Keratinocyte (primary cell): ENCODE data around the gene KLHL36.

Experiments used
- EZH2 ChIP-seq: IDR thresholded peaks from one replicate; pipeline ENCODE4 v1.6.1; 2012; ENCODE audit warnings: inconsistent platforms, mild to moderate bottlenecking, low read length, moderate library complexity
- TF ChIP-seq, protein P1 (sequence below), 3 experiments: IDR thresholded peaks in 1 of 3; conservative IDR thresholded peaks in 1 of 3; optimal IDR thresholded peaks in 1 of 3; 2 replicates in 2 of 3; 3 replicates in 1 of 3; pipeline versions ENCODE3 to v1.5.1; 2011; ENCODE audit warnings: low read length in 3 of 3, mild to moderate bottlenecking in 3 of 3, moderate library complexity in 2 of 3, control low read depth in 1 of 3, inconsistent platforms in 1 of 3; ENCODE audit not compliant: insufficient read depth in 2 of 3; ENCODE audit errors: extremely low read depth in 1 of 3

DNA sequence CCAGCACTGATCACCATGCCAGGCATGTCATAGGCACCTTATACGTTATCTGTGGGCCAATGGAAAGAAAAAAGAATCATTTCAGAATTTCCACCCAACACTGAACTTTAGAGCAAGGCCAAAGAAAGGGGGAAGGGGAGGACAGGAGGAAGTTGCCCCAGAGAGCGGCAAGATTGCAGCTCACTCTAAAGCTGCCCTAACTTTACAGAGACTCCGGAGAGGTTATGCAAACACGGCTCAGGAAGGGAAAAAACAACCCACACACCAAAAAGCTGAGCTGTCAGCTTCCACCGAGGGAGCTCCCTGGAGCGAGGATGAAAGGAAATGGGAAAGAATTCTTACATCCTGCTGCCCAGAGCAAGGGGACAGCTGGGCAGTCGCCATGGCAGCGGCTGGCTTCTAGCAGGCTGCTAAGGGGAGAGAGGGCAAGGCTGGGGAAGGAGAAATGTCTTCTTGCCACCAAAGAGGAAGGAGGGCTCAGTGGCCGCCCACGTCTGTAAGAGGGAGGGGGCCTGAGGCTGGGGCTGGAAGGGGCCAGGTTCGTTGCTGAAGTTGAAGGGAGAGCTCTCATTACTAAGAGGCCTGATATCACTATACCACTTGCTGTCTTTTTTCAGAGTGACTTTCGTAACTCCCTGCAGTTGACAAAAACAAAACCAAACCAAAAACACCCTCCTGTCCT, 48.6 kb upstream of the KLHL36 start:
- TF ChIP-seq, protein P1, sequence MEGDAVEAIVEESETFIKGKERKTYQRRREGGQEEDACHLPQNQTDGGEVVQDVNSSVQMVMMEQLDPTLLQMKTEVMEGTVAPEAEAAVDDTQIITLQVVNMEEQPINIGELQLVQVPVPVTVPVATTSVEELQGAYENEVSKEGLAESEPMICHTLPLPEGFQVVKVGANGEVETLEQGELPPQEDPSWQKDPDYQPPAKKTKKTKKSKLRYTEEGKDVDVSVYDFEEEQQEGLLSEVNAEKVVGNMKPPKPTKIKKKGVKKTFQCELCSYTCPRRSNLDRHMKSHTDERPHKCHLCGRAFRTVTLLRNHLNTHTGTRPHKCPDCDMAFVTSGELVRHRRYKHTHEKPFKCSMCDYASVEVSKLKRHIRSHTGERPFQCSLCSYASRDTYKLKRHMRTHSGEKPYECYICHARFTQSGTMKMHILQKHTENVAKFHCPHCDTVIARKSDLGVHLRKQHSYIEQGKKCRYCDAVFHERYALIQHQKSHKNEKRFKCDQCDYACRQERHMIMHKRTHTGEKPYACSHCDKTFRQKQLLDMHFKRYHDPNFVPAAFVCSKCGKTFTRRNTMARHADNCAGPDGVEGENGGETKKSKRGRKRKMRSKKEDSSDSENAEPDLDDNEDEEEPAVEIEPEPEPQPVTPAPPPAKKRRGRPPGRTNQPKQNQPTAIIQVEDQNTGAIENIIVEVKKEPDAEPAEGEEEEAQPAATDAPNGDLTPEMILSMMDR (optimal IDR thresholded peaks at IDR 0.05 in 1 of 3, IDR thresholded peaks at IDR 0.05 in 1 of 3, conservative IDR thresholded peaks at IDR 0.05 in 1 of 3; ENCODE audit: extremely low read depth in 1 of 3, insufficient read depth in 2 of 3, low read length in 3 of 3): no peak
- no peak for TF ChIP-seq EZH2
